Measurements from ENCODE around the gene GLI2.

Gene GLI2

DNA sequence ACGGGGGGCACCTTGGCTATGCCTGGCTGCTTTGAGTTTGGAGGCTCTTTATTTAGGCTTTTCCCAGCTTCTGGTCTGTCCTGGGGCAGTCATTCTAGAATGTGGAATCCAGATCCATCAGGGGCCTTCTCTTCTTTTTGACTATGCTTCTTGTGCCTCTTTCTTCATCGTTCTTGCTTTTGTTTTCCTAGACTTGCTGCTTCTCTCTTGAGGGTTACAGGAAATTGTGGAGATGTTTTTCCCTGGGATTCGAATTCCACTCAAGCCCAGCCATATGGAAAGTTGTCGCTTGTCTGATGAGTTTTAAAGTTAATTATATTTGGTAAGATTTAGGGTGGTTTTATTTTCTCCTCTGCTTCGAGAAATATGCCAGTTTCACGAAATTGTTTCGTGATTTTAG, 2.4 kb downstream of the GLI2 start:
- peak; percentile 23 for DNase-seq (ENCODE audit: low read depth, low spot score)

DNA sequence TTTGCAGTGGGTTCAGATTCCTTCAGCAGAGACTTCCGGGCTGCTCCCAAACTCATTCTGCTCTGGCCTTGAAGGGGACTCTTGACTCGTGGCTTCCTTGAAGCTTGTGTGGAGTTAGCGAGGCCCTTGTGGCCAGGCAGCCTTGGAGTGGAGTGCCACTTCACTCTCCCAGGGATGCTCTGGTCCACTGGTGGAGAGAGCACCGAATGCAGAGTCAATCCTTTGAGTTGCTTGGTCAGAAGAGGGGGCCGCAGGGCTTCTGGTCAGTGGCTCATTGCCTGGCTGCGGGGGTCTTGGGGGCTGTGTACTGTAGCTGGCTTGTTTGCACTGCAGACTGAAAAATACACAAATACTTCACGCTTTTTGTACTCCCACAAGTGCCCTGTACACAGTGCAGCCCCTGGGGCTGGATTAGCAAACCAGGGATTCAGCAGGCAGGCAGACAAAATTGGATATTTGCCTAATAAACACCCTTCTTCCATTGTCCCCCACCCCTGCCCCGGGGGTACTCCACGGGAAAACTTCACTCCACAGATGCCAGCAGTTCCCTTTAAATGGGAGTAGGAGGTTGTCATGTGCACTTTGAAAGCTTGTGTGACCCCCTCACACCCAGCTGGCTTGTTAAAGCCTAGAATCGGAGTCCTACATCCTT, 3.2 kb downstream of the GLI2 start:
- DNase-seq (ENCODE audit: low read depth, low spot score): peak; percentile 34

DNA sequence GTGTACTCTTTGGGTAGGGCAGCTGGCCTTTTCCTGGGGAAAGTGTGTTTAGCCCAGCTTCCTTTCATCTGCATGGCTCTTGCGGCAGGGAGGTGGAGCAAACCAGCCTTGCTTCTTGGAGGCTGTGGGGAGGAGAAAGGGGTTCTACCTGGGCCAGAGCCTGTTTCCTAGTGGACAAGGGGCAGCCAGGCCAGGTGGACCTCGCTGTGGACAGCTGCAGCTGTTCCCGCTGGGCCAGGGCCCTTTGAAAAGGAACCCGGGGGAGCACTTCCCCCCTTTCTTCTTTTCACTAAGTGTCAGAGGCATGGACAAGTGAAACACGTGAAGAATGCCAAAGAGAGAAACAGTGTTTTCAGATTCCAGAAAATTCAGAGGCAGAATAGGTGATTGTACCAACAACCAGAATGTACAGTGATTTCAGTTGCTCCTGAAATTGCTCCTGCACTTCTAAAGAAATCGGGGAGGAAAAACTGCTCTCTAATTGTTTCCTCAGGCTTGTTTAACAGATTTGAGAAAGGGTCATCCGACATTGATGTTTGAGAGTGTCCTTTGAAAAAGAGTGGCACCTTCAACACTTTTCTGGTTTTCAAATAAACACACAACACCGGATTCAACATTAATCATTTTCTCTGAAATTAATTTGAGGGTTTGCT, 3.9 kb downstream of the GLI2 start:
- DNase-seq (ENCODE audit: low read depth, low spot score): peak; percentile 48

DNA sequence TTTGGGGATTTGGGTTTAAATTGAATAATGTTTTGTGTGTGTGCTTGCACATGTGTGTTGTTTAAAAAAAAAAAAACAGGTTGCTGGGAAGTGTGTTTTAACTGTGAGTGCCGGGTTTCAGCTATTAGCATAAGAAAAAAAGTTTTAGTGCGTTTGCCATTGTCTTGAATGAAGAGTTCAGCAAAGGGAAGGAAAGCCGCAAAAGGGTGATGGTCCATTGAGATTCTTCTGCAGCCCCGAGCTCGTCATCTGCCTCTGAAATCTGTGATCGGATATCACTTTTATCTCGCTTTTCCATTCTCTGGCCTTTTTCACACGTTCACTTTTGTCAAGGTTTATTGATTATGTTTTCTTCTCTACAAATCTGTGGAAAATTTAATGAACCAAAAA, 4.7 kb downstream of the GLI2 start:
- no peak for DNase-seq (ENCODE audit: low read depth, low spot score)

DNA sequence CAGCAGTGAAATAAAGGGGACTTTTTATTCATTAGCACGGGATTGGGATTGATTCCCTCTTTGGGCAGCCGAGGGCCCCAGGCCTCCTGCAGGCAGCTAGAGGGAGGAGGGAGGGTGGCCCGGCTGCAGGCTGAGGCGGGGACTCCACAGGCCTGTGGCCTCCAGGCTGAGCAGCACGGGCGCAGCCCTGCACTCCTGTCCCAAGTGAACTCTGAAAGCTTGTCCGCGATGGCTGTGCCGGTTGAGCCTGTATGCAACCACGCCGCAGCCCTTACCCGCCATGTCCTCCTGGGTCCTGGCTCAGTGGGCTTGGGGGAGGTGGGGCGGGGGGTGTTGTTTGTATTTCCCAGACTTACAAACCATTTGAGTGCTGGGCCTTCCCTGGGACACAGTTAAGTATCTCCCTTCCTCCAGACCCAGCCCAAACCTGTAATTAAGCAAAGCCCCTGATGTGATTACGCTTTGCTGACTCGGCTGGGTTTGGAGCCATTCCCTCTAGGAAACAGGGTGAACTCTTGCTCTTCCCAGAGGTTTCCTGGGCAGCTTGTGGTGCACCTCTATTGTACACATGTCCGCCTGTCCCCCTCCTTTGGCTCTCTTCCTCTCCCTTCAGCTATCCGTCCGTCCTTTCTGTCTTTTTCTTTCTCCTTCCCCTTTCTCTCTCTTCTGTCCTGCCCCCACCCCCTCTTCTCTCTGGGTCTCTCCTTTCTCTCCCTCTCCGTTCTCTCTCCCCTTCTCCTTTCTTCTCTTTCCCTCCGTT, 5.3 kb downstream of the GLI2 start:
- peak; percentile 75 for DNase-seq (ENCODE audit: low read depth, low spot score)

DNA sequence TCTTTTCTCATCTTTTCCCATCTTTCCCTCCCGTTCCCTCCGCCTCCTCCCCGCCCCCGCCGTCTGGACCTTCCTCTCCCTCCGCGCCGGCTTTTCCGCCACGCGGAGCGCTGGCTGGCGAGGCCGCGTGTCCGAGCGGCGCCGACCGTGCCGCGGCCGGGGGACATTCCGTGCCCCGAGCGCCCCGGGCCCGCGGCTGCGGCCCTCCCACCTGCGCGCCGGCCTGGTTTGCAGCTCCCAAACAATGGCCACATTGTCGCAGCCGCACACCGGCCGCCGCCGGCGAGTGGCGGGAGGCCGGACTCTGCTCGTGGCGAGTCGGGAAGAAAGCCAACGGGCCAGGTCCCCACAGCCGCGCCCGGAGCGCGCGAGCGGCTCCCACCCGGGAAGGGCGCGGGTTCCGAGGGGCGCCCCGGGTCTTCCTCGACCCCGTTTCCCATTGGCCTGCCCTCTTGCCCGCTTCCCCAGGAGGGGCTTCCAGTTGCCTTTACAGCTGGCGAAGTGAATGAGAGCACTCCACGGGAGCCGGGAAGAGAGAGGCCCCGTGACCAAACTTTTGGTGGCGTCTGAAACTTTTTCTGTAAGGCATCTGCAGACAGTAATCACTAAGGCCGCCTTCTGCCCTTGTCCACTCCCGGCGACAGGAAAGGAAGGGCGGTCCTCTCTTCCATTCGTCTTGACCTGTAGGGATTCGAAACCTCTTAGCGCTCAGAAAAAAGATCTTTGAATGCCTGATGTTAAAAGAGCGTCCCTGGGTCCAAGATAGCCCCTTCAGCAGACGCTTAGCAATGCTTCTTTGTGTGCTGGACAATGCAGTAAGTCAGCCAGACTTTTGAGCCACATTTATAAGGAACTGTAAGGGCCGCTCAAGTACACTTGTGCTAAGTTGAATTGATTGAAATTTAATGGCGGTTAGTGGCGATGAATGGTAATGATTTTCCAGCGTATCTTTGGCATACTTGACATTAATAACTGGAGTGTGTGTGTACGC, 6.2 kb downstream of the GLI2 start:
- peak; percentile 60 for DNase-seq (ENCODE audit: low read depth, low spot score)

DNA sequence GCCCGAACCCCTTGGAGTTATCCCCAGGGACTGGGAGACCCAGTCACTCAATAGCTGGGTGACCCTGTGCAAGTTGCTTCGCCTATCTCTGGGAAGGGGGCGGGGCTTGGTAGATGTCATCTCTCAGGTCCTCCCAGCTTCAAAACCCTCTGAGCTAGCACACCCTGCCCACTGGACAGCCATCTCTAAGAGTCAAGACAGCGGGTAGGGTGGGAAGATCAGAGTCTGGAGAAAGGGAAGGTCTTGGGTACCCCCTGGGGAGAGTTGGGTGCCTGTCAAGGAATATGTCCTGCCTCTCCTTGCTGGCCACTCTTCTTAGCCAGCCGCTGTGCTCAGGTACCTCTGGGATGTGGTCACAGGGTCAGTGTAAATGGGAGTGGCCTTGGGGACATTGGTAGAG, 8.0 kb downstream of the GLI2 start:
- DNase-seq (ENCODE audit: low read depth, low spot score): no peak

DNA sequence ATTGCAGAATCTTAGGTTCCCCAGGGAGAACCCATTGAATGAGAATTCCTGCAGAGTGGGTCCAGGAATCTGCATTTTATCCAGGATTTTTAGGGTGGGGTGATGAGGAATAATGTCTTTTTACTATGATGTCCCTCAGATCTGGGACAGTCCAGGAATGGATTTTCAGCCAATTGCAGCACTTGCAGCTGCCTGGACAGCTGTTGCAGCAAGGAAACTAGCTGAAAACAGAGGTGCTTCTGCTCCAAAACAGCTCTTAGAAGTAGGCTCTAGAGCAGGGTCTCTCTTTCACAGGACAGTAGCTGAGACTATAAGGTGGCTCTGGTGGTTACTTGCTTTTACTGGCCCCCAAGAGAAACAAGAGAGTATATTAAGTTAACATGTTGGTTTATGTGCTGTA, 9.1 kb downstream of the GLI2 start:
- DNase-seq (ENCODE audit: low read depth, low spot score): no peak

DNA sequence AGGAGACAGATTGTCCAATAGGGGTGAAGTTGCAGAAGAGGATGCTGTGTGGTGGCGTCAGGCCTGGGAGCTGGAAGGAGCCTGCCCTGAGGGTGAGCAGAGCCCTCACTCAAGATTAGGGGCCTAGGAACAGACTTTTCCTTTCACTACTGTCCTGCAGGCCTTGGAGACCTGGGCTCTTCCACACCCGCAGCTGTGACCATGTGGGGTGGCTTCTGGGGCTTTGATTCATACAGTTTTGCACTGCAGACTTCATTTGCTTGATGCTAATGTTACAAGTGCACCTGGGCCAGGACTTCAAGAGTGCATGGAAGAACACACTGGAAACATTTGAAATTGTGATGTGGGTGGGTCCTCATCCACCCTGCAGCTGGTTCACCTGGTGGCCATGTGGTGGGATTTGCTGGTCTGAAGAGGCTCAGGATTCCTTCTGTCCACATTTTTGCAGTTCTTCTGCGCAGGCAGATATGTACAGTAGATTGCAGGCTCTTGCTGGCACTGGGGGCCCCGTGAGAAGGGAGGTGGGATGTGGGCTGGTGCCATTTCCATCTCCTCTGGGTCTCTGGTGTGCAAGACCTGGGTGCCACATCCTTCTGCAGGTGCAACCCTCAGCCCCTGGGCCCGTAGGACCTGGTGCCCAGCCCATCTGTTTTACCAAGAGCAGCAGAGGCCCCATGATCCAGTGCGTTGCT, 9.9 kb downstream of the GLI2 start:
- no peak for DNase-seq (ENCODE audit: low read depth, low spot score)

DNA sequence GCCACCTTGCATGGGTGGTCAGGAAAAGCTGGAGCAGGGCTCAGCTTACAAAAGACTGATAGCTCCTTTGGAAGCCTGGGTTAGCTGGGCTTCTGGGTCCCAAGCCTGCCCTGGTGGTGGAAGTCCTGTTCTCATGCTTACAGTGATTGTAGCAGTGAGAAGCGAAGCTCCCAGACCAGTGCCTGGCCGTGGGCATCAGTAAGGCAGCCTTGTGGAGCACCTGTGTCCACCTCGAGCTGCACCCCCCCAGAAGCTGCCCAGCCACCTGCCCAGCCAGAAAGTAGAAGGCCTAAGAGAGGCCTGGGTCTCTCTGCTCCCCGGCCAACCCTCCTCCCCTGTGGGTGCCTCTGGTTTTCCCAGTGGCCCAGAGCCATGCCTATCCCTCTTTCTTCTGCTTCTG, 10.5 kb downstream of the GLI2 start:
- no peak for DNase-seq (ENCODE audit: low read depth, low spot score)

DNA sequence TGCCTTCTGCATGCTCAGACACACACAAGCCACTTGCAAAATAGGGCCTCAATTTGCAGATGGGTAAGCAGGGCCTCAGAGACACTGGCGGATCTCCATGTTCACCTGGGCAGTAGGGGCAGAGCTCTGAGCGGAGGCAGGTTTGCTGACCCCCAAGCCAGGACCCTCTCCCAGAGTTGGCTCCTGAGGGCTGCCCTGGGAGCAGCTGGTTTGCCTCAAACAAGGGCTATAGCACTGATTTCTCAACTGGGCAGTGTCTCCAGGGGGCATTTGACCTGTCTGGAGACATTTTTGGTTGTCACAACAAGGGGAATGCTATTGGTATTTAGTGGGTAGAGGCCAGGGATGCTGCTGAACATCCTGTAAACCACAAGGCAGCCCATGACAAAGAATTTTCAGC, 11.6 kb downstream of the GLI2 start:
- DNase-seq (ENCODE audit: low read depth, low spot score): no peak

DNA sequence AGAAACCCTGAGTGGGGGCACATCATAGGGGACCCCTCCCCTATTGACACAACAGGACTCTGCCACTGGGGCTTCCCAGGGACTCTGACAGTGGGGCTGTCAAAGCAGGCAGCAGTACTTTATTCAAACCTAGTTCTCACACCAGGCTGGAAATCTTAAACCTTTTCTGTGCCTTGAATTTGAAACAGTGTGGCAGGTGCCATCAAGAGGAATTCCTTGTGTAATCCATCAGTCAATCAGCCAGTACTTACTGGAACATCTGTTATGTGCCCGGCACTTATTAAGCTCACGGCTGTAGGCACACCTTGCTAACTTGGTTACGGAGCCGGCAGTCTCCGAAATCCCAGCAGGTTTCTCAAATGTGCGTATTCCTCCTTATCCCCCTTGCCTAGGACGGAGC, 12.0 kb downstream of the GLI2 start:
- DNase-seq (ENCODE audit: low read depth, low spot score): no peak

DNA sequence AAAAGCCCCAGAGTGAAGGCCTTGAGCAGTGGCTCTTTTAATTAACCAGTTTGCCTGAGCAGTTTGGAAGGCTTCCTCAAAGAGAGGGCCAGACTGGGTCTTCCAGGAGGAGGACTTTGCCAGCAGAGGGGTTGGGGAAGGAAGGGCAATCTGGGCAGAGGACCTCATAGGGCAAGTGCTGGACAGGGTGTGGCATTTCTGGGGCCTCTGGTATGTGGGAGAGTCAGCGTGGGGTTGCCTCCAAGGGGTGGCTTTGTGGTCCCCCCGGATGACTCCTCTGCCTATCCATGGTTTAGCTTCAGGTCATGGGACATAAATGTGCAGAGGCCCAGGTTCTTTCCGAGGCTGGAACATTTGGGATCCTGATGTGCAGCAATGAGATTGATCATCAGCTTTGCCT, 12.6 kb downstream of the GLI2 start:
- no peak for DNase-seq (ENCODE audit: low read depth, low spot score)

DNA sequence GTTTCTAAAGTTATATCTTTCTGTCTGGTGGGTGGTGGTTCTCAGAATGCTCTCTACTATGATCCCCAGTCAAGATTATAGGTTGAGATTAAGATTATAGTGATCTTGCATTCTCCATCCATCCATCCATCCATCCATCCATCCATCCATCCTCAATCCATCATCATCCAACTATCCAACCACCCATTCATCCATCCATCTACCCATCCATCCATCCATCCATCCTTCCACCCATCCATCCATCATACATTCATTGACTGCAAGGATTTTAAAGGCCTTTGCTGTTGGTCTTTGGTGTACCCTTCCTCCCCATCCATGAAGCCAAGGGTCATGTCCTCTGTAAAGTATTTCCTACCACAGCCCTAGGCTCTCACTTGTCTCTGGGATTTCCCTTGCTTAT, 13.1 kb downstream of the GLI2 start:
- DNase-seq (ENCODE audit: low read depth, low spot score): no peak

DNA sequence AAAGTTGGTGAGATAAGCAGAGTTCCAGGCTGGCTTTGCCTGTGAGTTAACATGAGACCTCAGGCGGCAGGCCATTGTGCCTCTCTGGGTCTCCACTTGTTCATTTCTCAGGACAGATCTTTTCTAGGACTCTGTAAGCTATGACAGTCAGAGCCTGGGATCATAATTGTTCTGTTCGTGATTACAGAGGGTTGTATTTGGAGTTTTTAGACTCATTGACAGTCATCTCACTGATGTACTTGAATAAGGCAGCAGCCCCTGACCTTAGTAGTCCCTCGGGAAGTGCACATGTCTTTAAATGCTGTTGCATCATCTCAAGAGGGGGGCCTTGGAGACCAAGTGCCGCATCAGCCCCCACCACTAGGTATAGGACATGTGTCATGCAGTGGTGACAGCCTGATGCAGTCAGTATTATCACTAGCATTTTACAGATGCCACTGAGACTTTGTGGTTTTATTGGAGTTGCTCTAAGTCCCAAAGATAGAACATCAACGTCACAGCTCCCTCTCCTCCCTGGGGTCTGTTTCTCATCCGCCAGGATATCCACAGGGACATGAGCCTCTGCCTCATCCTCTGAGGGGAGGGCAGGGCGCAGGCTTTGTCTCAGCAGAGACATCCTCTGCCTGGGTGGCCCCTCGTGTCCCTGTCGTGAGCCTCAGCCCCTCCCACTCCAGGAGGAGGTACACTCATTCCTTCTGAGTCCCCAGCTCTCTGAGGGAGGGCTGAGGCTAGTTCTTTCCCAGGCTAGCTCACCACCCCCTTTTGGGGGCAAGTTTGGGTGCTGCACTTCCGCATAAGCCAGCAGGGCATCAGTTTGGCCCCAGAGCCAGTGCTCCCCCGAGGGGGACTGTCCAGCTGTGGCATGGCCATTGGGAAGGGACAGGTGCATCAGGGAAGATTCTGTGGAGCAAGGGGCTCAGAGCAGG, 14.1 kb downstream of the GLI2 start:
- no peak for DNase-seq (ENCODE audit: low read depth, low spot score)

DNA sequence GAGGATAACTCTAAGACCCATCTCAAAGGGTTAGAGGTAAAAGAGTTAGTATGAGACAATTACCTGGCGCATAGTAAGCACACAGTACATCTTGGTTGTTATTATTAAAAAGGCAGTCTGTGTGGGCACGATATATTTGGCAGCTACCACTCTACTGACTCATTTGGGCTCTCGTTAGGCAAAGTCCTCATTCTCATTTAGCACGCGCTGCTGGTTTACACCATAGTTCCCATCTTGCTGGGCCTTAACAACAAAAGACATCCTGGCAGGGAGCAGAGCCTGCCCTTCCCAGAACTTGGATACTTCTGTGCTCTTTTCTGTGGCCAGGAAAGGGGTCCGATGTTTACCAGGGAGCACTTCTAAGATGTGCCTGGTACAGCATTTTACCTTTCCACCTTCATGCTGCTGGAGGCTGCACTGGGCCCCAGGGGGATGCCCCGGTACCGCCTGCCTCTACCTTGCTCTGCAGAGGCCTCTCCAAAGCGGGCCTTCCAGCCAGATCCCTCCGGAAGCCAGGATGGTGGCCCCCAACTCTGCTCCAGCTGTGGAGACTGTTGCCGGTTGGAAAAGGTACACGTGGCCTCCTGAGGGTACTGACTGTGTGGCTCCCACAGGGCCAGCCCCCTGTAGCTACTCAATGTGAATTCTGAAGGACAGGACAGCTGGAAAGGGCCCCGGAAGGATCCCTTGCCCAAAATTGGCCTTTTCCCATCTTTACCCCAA, 15.0 kb downstream of the GLI2 start:
- peak; percentile 81 for DNase-seq (ENCODE audit: low read depth, low spot score)

DNA sequence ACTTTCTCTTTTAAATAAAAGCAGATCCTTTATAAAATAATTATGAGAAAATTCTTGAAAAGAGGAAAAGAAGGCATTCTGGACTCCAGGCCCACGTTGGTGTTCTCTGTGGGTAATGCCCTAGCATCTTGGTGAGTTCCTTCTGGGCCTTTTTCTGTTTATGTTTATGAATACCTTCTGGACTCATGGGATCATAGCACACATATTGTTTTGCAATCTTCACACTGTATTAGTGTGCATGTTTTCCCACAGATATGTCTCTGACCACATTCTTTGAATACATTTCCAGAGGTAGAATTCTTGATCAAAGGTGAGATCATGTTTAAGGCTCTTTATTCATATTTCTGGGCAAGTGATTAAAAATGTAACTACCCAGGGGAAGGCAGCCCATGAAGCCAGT, 15.9 kb downstream of the GLI2 start:
- no peak for DNase-seq (ENCODE audit: low read depth, low spot score)

DNA sequence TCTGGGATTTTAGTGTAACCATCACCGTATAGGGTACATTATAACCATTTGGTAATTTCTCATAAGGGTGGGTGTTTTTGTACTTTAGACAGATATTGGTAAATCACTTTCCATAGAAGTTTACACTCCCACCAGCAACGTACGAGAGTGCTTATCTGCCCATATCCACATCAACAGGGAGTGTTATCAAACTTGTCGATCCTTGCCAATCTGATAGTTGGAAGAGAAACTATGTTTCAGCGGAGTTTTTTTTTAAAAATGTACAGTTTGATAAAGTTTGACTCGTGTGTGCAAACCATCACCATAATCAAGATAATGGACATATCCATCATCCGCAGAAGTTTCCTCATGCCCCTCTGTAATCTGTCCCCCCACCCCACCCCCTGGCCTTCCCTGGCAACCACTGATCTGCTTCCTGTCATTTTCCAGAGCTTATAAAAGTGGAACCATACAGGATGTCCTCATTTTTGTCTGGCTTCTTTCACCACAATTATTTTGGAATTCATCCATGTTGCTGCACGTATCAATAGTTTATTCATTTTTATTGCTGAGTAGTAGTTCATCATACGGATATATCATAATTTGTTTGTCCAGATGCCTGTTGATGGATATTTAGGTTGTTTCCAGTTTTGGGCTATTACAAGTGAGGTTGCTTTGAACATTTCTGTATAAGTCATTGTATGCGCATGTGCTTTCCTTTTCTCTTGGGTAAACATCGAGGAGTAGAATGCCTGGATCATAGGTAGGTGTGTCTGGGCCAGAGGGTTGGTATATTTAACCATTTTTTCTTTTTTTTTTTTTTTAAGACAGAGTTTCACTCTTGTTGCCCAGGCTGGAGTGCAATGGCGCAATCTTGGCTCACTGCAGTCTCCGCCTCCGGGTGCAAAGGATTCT, 18.6 kb downstream of the GLI2 start:
- no peak for DNase-seq (ENCODE audit: low read depth, low spot score)

All from astrocyte of the hippocampus (primary cell).